Measurements from ENCODE around the gene GPN2. TPM values are rescaled to one million over a fixed set of nuclear protein-coding genes. Genes with fewer than 3 reads are reported as not detected.
A peak's percentile ranks its signal among the peaks of the same experiment; 100 is the strongest.

GPN2 gene
- polyA plus RNA-seq, 3 donors, result 8.3 to 15.9 (median 9.6) TPM

DNA sequence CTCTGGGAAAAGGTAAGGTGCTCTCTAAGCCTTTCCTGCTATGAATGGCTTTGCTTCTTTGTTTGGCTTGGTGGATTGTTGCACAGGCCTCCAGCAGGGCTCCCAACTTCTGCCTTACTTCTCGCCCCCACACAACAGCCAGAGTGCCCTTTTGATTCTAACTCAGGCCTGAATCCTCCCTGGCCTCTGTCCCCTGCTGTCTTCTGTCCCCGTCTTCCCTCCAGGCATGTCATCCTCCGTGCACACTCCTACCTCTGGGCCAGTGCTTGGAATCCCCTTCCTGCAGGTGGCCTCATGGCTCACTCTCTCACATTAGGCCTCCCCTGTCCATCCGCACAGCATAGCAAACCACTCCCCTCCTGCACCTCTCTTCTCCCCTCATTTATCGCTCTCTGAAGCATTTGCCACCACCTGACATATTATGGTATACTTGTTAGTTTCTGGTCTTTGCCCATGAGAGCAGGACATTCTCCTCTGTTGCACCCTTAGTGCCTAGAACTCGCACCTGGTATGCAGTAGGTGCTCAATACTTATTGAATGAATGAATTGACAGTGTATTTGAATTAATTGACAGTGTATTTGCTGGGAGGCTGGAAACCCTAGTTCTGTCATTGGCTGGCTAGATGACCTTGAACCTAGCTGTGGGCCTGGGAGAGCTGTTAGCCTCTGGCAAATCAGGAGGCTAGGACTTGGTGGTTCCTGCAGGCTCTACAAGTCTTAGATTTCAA, 60.7 kb downstream of the GPN2 start:
- Mint-ChIP-seq H3K27ac (peak overlapping the region; percentile 86 to 96 (median 91)), H3K4me3 (peak overlapping the region; percentile 66 to 92), H3K4me1 (peaks cover 76% of the 10 kb centered on the region), H3K9me3 (no peaks in the 10 kb centered on the region), H3K36me3 (peaks cover 30 to 45% of the 10 kb centered on the region in 2 donors), H3K27me3 (ENCODE audit: low read depth in 3 of 3) (peaks cover 2 to 5% (median 3%) of the 10 kb centered on the region in 3 donors)
- no peaks in the 10 kb centered on the region for H3K9me3 ChIP-seq (replicated peaks in 1 of 2; ENCODE audit: control insufficient read depth in 1 of 2, insufficient read depth in 1 of 2, low read length in 2 of 2)
- H3K27ac ChIP-seq (ENCODE audit: low read depth in 1 of 2, low read length in 2 of 2), result peak overlapping the region; percentile 75 to 81
- H3K9ac ChIP-seq (ENCODE audit: insufficient read depth, low read length, poor library complexity, severe bottlenecking), result no peak overlapping the region
- H3K4me1 ChIP-seq (ENCODE audit: control insufficient read depth in 1 of 2, insufficient read depth in 2 of 2, low read length in 2 of 2), result peaks cover 60 to 75% of the 10 kb centered on the region in 2 donors
- no peak for DNase-seq
- peak overlapping the region; percentile 55 for H3K4me2 ChIP-seq (replicated peaks; ENCODE audit: extremely low read depth, low read length, poor library complexity, severe bottlenecking)
- peaks cover 14 to 20% of the 10 kb centered on the region in 2 donors for H3K36me3 ChIP-seq (replicated peaks in 1 of 2; ENCODE audit: control insufficient read depth in 1 of 2, insufficient read depth in 2 of 2, low read length in 2 of 2)
- H4K20me1 ChIP-seq (ENCODE audit: insufficient read depth, low read length), result peaks cover 47% of the 10 kb centered on the region
- TF ChIP-seq, protein P1, sequence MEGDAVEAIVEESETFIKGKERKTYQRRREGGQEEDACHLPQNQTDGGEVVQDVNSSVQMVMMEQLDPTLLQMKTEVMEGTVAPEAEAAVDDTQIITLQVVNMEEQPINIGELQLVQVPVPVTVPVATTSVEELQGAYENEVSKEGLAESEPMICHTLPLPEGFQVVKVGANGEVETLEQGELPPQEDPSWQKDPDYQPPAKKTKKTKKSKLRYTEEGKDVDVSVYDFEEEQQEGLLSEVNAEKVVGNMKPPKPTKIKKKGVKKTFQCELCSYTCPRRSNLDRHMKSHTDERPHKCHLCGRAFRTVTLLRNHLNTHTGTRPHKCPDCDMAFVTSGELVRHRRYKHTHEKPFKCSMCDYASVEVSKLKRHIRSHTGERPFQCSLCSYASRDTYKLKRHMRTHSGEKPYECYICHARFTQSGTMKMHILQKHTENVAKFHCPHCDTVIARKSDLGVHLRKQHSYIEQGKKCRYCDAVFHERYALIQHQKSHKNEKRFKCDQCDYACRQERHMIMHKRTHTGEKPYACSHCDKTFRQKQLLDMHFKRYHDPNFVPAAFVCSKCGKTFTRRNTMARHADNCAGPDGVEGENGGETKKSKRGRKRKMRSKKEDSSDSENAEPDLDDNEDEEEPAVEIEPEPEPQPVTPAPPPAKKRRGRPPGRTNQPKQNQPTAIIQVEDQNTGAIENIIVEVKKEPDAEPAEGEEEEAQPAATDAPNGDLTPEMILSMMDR (IDR thresholded peaks at IDR 0.05), result no peak
- H2AFZ ChIP-seq (ENCODE audit: insufficient read depth, low read depth, low read length, poor library complexity, severe bottlenecking), result no peak overlapping the region
- H3K27me3 ChIP-seq (ENCODE audit: control insufficient read depth in 2 of 2, insufficient read depth in 2 of 2, low read length in 2 of 2), result no peaks in the 10 kb centered on the region
- intact Hi-C loops (cut with micrococcal nuclease), result loop anchor here in 1 of 2 donors (5.0 kb wide), 1 partner anchor 33 kb away; the partner anchor contains the start of gene SFN
- peaks cover 45% of the 10 kb centered on the region for H3K79me2 ChIP-seq (ENCODE audit: insufficient read depth, low read length)
- 91% methylated on average over 4 of the region's 6 CpGs for WGBS (ENCODE audit: insufficient coverage)
- H3K4me3 ChIP-seq (replicated peaks in 1 of 3; ENCODE audit: low read depth in 2 of 3, low read length in 3 of 3), result peak overlapping the region in 1 of 3 experiments; percentile 59

DNA sequence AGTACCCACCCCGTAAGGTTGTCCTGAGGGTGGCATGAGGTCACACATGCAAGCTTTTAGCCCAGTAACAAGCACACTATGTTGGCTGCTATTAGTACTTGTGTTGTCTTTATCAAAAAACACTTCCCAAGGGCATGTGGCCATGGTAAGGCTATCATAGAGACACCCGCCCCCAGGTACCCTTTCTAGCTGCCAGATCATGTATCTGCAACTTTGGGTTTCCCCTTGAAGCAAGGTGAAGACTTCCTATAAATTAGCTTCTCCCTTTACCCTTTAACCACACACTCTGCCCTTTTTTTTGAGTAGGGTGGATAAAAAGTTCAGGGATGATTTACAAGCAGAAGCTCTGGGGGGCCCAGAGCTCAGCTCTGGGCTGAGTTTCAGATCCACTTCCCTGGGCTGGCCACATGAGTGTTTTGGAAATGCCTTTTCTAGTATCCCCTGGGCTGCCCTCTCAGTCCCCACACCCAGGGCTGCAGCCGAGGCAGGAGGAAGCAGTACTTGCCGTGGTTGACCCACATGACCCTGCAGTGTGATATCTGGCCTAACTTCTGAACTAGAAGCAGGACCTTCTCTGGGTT, 61.6 kb downstream of the GPN2 start:
- H2AFZ ChIP-seq (ENCODE audit: insufficient read depth, low read depth, low read length, poor library complexity, severe bottlenecking), result no peak overlapping the region
- no peak overlapping the region for H3K9ac ChIP-seq (ENCODE audit: insufficient read depth, low read length, poor library complexity, severe bottlenecking)
- intact Hi-C loops (cut with micrococcal nuclease), result loop anchor here in 1 of 2 donors (5.0 kb wide), 1 partner anchor 34 kb away; the partner anchor contains the start of gene SFN
- H3K4me1 ChIP-seq (ENCODE audit: control insufficient read depth in 1 of 2, insufficient read depth in 2 of 2, low read length in 2 of 2), result peaks cover 54 to 67% of the 10 kb centered on the region in 2 donors
- peaks cover 44% of the 10 kb centered on the region for H4K20me1 ChIP-seq (ENCODE audit: insufficient read depth, low read length)
- H3K9me3 Mint-ChIP-seq, result no peaks in the 10 kb centered on the region
- TF ChIP-seq, protein P1 (IDR thresholded peaks at IDR 0.05), result no peak
- H3K79me2 ChIP-seq (ENCODE audit: insufficient read depth, low read length), result peaks cover 45% of the 10 kb centered on the region
- H3K27ac Mint-ChIP-seq, result peak overlapping the region; percentile 86 to 96 (median 91)
- peak overlapping the region; percentile 66 to 92 for H3K4me3 Mint-ChIP-seq
- H3K36me3 Mint-ChIP-seq, result peaks cover 25 to 37% of the 10 kb centered on the region in 2 donors
- H3K27me3 Mint-ChIP-seq (ENCODE audit: low read depth in 3 of 3), result peaks cover 2 to 3% (median 2%) of the 10 kb centered on the region in 3 donors
- peaks cover 14 to 16% of the 10 kb centered on the region in 2 donors for H3K36me3 ChIP-seq (replicated peaks in 1 of 2; ENCODE audit: control insufficient read depth in 1 of 2, insufficient read depth in 2 of 2, low read length in 2 of 2)
- peak overlapping the region; percentile 55 for H3K4me2 ChIP-seq (replicated peaks; ENCODE audit: extremely low read depth, low read length, poor library complexity, severe bottlenecking)
- 0% methylated on average over 2 of the region's 4 CpGs for WGBS (ENCODE audit: insufficient coverage)
- peaks cover 70% of the 10 kb centered on the region for H3K4me1 Mint-ChIP-seq
- no peaks in the 10 kb centered on the region for H3K27me3 ChIP-seq (ENCODE audit: control insufficient read depth in 2 of 2, insufficient read depth in 2 of 2, low read length in 2 of 2)
- H3K9me3 ChIP-seq (replicated peaks in 1 of 2; ENCODE audit: control insufficient read depth in 1 of 2, insufficient read depth in 1 of 2, low read length in 2 of 2), result no peaks in the 10 kb centered on the region
- peak overlapping the region; percentile 75 to 81 for H3K27ac ChIP-seq (ENCODE audit: low read depth in 1 of 2, low read length in 2 of 2)
- DNase-seq, result peak; percentile 59 to 81 (median 61)
- H3K4me3 ChIP-seq (replicated peaks in 1 of 3; ENCODE audit: low read depth in 2 of 3, low read length in 3 of 3), result peak overlapping the region in 1 of 3 experiments; percentile 59
